HG03108 (cell line): ENCODE results near the gene TRIM41.
"Not testable (repeated sequence)": the region's sequence is repeated elsewhere in the genome, so short reads cannot be mapped to it uniquely, and the experiment has no call there.

Source experiments
- ATAC-seq: cut with Tn5 transposase; IDR thresholded peaks from one replicate; pipeline ENCODE4 v1.9.1; 2021; ENCODE audit warnings: moderate library complexity; ENCODE audit not compliant: unreplicated experiment

Gene TRIM41

DNA sequence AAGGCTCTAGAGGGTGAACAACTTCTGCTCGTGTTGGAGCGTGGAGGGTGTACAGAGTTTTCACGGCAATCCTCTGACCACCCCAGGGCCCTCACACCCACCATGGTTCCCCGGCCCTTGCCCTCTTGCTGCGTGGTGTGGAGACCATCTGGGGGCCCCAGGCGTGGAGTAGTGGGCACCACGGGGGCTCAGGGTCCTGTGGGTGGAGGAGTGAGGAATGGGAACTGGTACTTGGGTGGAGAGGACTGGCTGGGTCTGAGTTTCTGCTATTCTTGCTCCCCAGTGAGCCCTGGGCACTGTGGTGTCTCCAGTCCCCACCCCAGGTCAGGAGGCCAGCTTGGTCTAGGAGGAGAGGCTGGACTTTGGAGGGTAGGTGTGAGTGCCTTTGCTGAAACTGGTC lies 59.8 kb downstream of the TRIM41 start:
- ATAC-seq = no peak

DNA sequence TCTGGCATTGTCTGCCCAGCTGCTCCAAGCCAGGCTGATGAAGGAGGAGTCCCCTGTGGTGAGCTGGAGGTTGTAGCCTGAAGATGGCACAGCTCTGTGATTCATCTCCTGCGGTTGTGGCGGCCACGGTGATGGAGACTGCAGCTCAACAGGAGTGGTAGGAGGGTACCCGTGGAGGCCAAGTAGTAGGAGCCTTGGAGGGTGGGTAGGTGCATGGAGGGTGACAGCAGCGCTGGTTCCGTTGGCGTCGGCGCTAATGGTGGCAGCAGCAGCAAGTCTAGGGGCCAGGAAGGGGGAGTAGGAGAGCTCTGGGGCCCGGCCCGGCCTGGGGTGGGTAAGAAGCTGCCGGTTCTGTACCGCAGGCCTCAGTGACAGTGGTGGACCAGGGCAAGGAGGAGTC lies 60.3 kb downstream of the TRIM41 start:
- ATAC-seq = no peak

DNA sequence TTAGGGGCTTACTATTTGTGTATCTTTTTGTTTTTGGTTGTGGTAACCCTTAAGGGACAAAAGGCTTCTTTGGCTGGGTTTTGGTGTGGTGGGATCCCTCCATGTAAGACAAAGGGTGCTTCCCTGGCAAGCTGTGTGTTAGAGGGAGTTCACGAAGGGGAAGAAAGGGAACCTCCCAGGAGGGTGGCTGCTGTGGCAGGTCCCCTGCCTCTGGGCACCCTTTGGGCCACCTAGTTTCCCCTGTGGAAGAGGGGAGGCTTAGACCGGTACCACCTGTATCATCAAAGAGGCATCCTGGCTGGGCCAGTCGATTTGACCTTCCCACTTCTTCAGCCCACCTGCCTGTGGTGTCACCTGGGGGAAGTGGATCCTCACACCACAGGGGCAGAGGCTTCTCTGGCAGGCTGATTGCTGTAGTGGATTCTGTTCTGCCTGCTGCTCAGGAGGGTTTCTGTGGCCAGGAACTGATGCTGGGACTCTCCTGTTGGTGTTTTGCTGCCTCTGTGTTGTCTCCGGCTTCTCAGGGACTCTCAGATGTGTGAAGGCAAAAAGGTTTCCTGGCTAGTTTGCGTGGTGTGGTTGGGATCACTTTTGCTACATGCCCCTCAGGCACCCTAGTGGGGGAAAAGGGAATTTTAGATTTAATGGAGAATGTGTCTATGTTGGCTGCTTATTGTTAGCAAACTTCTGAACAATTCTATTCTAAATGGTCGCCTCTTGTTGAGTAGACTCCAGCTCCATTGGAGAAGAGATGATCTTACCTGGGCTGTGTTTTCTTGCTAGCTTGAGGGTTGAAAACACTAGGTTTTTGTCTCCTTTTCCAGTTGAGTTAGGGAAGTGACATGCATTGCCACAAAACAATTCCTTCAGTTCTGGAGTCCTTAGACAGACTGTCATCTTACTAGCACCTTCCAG lies 61.0 kb downstream of the TRIM41 start:
- ATAC-seq = not testable (repeated sequence)
